GM12878 (cell line): ENCODE measurements around the gene ABHD15. TPM values are rescaled to one million over a fixed set of nuclear protein-coding genes. Genes with fewer than 3 reads are reported as not detected.

Experiments used
- IKZF2 ChIP-seq, 2 experiments: fragments of 450-650 bp; IDR thresholded peaks; 2 replicates each; pipeline ENCODE4 v1.6.1; 2017; ENCODE audit warnings: mild to moderate bottlenecking in 2 of 2, moderate library complexity in 2 of 2
- JUND ChIP-seq: IDR thresholded peaks from 2 replicates; pipeline ENCODE4 v1.6.1; 2012; ENCODE audit warnings: low read depth, mild to moderate bottlenecking, low read length, improper control_type of control experiment, moderate library complexity
- RAD21 ChIP-seq: IDR thresholded peaks from 2 replicates; pipeline ENCODE4 v1.6.1; 2011; ENCODE audit warnings: mild to moderate bottlenecking, low read depth, low read length, moderate library complexity; ENCODE audit not compliant: insufficient read depth
- SREBF1 ChIP-seq: IDR thresholded peaks from 2 replicates; pipeline ENCODE4 v1.6.1; 2012; ENCODE audit warnings: mild to moderate bottlenecking, low read length
- WRNIP1 ChIP-seq: IDR thresholded peaks from 2 replicates; pipeline ENCODE4 v1.6.1; 2011; ENCODE audit warnings: low read depth, low read length, improper control_type of control experiment, borderline replicate concordance
- ZBTB40 ChIP-seq: fragments of 450-650 bp; IDR thresholded peaks from 2 replicates; pipeline ENCODE4 v1.6.1; 2016; ENCODE audit warnings: mild to moderate bottlenecking, moderate library complexity, borderline replicate concordance
- ZSCAN29 ChIP-seq: fragments of 450-650 bp; IDR thresholded peaks from 2 replicates; pipeline ENCODE4 v1.6.1; 2017; ENCODE audit warnings: mild to moderate bottlenecking, moderate library complexity
- polyA plus RNA-seq, 11 experiments: library from polyadenylated mRNA; depleted of rRNA in 4 of 11; unstranded in 6 of 11; stranded (reverse) in 5 of 11; fragments of >200 nt; fragmentation: Nextera tagmentation in 4 of 11; fragmentation: Illumina TruSeq in 1 of 11; extraction: Ambion mirVana in 4 of 11; extraction: Trizol in 1 of 11; gene quantifications; 1 replicate in 1 of 11; 2 replicates in 10 of 11; pipeline versions ENCODE4 v1.2.1 to v1.2.3, GENCODE V29; 2011 to 2016; ENCODE audit warnings: inconsistent platforms in 2 of 11, missing spikeins in 2 of 11, low read depth in 1 of 11
- total RNA-seq, 4 experiments: library from RNA; depleted of rRNA in 3 of 4; stranded (reverse); fragments of >200 nt in 3 of 4; fragmentation: Illumina TruSeq in 1 of 4; extraction: Trizol in 1 of 4; gene quantifications; 2 replicates each; pipeline versions ENCODE4 v1.2.1 to v1.2.3, GENCODE V29; 2013 to 2021
- TF ChIP-seq, protein P1 (sequence below): fragments of 150-350 bp; IDR thresholded peaks from 2 replicates; pipeline ENCODE4 v1.6.1; 2014; ENCODE audit warnings: mild to moderate bottlenecking, low read depth, low read length
- TF ChIP-seq, protein P2 (sequence below): fragments of 450-650 bp; IDR thresholded peaks from 2 replicates; pipeline ENCODE4 v1.6.1; 2017; ENCODE audit warnings: mild to moderate bottlenecking, low read depth, inconsistent platforms; ENCODE audit not compliant: poor library complexity, severe bottlenecking

Gene ABHD15
- total and polyA plus RNA-seq, 10 of the 15 experiments (the other 5 are each of a cell fraction or from before 2014, with no cell fraction given) = 2.1 to 9.2 (median 4.9) TPM

DNA sequence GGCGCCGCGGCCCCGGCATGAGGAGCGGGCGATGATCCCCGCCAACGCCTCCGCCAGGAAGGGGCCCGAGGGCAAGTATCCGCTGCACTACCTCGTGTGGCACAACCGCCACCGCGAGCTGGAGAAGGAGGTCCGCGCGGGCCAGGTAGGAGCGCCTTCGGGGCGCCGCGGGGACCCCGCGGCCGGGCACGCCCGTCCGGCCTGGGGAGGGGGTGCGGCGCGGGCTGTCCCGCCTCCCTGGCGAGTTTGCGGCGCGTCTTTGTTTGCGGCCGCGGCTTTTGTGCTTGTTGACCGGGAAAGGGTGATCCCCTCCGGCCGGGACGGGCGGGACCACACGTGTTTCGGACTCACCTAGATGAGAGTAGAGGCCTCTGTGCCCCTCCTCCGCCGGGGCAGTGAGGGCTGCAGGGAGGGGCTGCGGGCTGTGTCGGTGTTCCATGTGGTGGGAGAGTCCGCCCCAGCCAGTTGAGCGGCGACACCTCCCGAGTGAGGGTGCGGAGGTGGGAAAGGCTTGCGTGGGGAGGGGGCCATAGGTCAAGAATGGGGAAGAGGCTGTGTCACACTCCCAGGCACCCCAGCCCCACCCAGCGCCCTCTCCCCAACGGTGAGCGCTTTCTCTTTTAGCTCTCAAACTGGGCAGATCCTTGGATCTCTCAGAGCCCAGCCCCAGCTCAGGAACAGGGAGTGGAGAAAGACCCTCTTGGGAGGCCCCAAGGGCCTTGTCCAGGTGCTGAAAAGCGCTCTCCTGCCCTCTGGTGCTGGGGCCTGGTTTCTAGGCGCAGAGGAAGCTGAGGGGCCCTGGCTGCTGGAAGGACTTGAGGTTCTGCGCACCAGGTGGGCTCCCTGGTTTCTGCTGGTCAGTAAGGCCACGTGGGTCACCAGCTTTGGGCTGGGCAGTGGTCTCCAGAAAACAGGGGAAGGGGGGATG, 27.0 kb upstream of the ABHD15 start (continued):
- TF ChIP-seq WRNIP1 (no peak), ZSCAN29 (no peak), IKZF2 (IDR thresholded peaks at IDR 0.05) (0 out of 4 replicates have a peak, but pooled peaks of 1 of the 2 experiments have one; percentile 10), RAD21 (peak; percentile 28; the same call in 1 of the 2 replicates), SREBF1 (peak; percentile 90), JUND (no peak), ZBTB40 (peak; percentile 77)
- TF ChIP-seq, protein P1, sequence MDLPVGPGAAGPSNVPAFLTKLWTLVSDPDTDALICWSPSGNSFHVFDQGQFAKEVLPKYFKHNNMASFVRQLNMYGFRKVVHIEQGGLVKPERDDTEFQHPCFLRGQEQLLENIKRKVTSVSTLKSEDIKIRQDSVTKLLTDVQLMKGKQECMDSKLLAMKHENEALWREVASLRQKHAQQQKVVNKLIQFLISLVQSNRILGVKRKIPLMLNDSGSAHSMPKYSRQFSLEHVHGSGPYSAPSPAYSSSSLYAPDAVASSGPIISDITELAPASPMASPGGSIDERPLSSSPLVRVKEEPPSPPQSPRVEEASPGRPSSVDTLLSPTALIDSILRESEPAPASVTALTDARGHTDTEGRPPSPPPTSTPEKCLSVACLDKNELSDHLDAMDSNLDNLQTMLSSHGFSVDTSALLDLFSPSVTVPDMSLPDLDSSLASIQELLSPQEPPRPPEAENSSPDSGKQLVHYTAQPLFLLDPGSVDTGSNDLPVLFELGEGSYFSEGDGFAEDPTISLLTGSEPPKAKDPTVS = no peak
- TF ChIP-seq, protein P2, sequence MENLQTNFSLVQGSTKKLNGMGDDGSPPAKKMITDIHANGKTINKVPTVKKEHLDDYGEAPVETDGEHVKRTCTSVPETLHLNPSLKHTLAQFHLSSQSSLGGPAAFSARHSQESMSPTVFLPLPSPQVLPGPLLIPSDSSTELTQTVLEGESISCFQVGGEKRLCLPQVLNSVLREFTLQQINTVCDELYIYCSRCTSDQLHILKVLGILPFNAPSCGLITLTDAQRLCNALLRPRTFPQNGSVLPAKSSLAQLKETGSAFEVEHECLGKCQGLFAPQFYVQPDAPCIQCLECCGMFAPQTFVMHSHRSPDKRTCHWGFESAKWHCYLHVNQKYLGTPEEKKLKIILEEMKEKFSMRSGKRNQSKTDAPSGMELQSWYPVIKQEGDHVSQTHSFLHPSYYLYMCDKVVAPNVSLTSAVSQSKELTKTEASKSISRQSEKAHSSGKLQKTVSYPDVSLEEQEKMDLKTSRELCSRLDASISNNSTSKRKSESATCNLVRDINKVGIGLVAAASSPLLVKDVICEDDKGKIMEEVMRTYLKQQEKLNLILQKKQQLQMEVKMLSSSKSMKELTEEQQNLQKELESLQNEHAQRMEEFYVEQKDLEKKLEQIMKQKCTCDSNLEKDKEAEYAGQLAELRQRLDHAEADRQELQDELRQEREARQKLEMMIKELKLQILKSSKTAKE = no peak
